Measurements from ENCODE around the gene GMPR2. TPM values are rescaled to one million over a fixed set of nuclear protein-coding genes. Genes with fewer than 3 reads are reported as not detected.

The GMPR2 gene
- total and polyA plus RNA-seq, 2 of the 13 experiments (the other 11 are each of a cell fraction or from before 2014, with no cell fraction given), result 210 to 273 TPM

DNA sequence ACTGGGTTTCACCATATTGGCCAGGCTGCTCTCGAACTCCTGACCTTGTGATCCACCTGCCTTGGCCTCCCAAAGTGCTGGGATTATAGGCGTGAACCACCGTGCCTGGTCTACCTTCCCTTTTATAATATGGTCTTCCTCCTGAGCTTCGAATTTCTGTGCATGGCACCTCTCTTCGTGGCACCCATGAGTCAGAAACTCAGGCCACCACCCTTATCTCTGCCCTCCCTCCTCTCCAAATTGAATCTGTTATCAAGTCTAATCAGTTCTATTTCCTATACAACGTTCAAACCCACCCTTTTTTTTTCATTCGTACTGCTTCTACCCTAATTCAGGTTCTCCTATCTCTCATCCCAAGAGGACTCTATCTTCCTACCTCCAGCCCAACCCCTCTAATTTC is 14.7 kb downstream of the GMPR2 start (continued):
- no peak for TF ChIP-seq KIAA2018 (CRISPR knock-in tag; IDR thresholded peaks at IDR 0.05; ENCODE audit: borderline replicate concordance)
- TF ChIP-seq TOPORS (CRISPR knock-in tag; IDR thresholded peaks at IDR 0.05), result no peak
- TF ChIP-seq GTF2F1 (IDR thresholded peaks at IDR 0.05; ENCODE audit: low read length), result no peak
- TF ChIP-seq MNT (IDR thresholded peaks at IDR 0.05), result no peak
